Transverse colon (tissue), 4 donors: ENCODE measurements around the gene DEFB108B.

Source experiments
- CTCF ChIP-seq, 5 experiments: fragments of 200-600 bp in 3 of 5; fragments of 450-650 bp in 2 of 5; sonication (generic) in 3 of 5; IDR thresholded peaks; 1 replicate in 2 of 5; 2 replicates in 3 of 5; pipeline ENCODE4 v1.5.1; 2016 to 2017; ENCODE audit warnings: antibody characterized with exemption in 5 of 5, inconsistent platforms in 3 of 5, mild to moderate bottlenecking in 2 of 5, moderate library complexity in 1 of 5
- EP300 ChIP-seq: sonication (generic); formaldehyde crosslinking; IDR thresholded peaks from one replicate; pipeline ENCODE4 v1.6.1; 2017; ENCODE audit warnings: antibody characterized with exemption, low read depth
- POLR2A ChIP-seq: fragments of 450-650 bp; IDR thresholded peaks from one replicate; pipeline ENCODE4 v1.6.1; 2016; ENCODE audit warnings: antibody characterized with exemption, mild to moderate bottlenecking, moderate library complexity
- POLR2AphosphoS5 ChIP-seq, 3 donors: sonication (generic); formaldehyde crosslinking; IDR thresholded peaks; one replicate each; pipeline ENCODE4 v1.6.1; 2016; ENCODE audit warnings: antibody characterized with exemption in 3 of 3

DNA sequence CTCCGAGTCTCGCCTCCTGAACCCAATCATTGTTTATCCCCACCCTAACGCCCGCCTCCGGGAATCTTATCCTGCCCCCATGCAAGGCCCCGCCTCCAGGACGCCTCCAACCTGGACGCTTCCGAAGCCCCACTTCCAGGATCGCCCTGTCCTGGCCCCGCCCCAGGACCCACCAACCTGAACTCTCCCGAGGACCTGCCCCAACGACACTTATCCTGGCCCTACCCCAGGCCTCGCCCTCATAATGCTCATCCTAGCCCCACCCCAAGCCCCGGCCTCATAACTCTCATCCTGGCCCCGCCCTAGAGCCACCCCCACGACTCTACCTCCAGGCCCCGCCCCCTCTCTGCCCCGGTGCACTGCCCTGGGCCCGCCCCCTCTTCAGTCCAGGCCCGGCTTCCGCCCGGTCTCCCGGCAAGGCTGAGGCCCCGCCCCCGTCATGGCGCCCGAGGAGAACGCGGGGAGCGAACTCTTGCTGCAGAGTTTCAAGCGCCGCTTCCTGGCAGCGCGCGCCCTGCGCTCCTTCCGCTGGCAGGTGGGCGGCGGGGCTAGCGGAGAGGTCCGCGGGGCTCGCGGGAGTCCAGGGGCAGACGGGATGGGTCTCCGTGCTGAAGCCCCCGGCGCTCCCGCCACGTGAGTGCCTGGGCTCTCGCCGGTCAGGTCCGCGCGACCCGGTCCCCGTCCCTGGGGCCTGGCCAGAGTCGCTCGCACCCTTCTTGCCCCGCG, 45.7 kb upstream of the DEFB108B start:
- TF ChIP-seq CTCF (IDR thresholded peaks at IDR 0.05) = no peak
- peak in 1 of 3 donors; percentile 25 for TF ChIP-seq POLR2AphosphoS5 (IDR thresholded peaks at IDR 0.05)
- TF ChIP-seq POLR2A = peak; percentile 35
- no peak for TF ChIP-seq EP300
